ENCODE measurements around the gene CUL7. TPM values are rescaled to one million over a fixed set of nuclear protein-coding genes. Genes with fewer than 3 reads are reported as not detected.
A peak's percentile ranks its signal among the peaks of the same experiment; 100 is the strongest.
"Not testable (repeated sequence)": the region's sequence is repeated elsewhere in the genome, so short reads cannot be mapped to it uniquely, and the experiment has no call there.

The CUL7 gene
- total and polyA plus RNA-seq, 9 donors: 9.3 to 29.1 (median 21.6) TPM

DNA sequence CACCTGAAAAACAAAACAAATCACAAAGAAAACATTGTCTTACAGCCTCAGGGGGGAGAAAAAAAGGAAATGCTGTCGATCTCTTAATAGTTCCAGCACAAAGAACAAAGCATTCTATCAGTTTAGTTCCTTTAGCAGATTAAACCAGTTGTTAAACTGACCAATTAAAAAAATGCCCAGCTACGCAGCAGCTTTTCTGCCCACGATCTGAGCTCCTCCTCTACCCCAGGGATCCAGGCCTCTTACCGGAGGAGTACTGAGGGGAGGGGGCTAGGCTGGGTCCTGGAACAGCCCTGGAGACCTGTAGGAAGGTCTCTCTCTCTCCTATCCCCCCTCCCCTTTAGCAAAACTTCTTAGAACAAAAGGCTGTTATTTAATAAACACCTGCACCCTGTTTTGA is 35.8 kb upstream of the CUL7 start:
- WGBS, 3 donors: 32 to 37% (median 34%) methylated on average over 4 of the region's 4 CpGs
- Histone ChIP-seq H3K9me3 (no peaks in the 10 kb centered on the region), H3K27me3 (no peaks in the 10 kb centered on the region), H3K27ac (peak overlapping the region; percentile 62 to 76), H3K36me3 (no peaks in the 10 kb centered on the region), H3K4me3 (no peak overlapping the region), H3K4me1 (ENCODE audit: insufficient read depth) (peaks cover 5% of the 10 kb centered on the region)
- intact Hi-C loops (cut with DNase I): no loop called here
- DNase-seq: no peak
- no peak for TF ChIP-seq EP300 (IDR thresholded peaks at IDR 0.05)
- TF ChIP-seq POLR2A (IDR thresholded peaks at IDR 0.05): no peak

DNA sequence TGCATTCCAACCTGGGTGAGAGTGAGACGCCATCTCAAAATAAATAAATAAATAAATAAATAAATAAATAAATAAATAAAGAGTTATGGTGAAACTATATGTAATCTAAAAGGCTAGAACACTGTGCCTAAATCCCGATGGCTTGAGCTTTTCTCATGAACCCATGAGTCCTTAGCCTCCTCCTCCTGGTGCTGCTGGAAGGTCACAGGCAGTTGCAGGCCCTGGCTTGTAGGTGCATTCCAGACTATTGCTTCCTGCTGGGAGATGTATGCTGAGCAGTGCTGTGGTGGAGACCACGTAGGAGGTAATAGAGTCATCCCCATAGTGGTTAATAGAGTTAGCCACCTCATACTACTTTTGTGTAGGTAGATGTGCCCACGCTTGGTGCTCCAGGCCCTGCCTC is 35.0 kb upstream of the CUL7 start:
- Histone ChIP-seq H3K27ac (peak overlapping the region in 1 of 2 donors; percentile 76), H3K9me3 (no peaks in the 10 kb centered on the region), H3K36me3 (no peaks in the 10 kb centered on the region), H3K27me3 (no peaks in the 10 kb centered on the region), H3K4me3 (no peak overlapping the region), H3K4me1 (ENCODE audit: insufficient read depth) (peaks cover 5% of the 10 kb centered on the region)
- intact Hi-C loops (cut with DNase I): no loop called here
- TF ChIP-seq, protein P1, sequence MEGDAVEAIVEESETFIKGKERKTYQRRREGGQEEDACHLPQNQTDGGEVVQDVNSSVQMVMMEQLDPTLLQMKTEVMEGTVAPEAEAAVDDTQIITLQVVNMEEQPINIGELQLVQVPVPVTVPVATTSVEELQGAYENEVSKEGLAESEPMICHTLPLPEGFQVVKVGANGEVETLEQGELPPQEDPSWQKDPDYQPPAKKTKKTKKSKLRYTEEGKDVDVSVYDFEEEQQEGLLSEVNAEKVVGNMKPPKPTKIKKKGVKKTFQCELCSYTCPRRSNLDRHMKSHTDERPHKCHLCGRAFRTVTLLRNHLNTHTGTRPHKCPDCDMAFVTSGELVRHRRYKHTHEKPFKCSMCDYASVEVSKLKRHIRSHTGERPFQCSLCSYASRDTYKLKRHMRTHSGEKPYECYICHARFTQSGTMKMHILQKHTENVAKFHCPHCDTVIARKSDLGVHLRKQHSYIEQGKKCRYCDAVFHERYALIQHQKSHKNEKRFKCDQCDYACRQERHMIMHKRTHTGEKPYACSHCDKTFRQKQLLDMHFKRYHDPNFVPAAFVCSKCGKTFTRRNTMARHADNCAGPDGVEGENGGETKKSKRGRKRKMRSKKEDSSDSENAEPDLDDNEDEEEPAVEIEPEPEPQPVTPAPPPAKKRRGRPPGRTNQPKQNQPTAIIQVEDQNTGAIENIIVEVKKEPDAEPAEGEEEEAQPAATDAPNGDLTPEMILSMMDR (IDR thresholded peaks at IDR 0.05): no peak
- TF ChIP-seq EP300 (IDR thresholded peaks at IDR 0.05) (no peak), POLR2A (IDR thresholded peaks at IDR 0.05) (no peak)
- WGBS, 3 donors: 80 to 90% (median 84%) methylated on average over 4 of the region's 4 CpGs
- DNase-seq: no peak

DNA sequence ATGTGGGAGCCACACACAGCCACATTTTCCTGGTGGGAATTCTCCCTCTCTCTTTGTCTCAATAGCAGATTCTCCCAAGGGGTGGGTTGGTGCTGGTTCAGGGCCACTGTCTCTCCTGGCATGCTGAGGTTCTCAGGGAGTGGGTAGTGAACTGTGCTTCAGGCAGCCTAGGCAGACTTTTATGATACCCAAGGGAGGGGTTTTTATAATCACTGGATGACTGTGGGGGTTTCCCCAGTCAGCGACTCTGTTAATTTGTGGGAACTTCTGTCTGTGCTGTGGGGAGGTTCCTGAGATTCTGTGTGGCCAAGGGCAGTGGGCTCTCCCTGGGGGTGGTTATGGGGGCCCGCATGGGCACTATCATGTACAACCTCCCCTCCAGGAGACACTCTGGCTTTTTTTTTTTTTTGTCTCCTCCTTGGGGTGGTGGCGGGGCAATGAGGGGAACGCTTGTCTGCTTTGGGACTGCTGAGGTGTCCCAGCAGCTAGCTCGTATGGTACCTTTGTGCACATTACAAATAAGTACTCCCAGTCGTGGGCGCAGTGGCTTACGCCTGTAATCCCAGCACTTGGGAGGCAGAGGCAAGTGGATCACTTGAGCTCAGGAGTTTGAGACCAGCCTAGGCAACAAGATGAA is 32.5 kb upstream of the CUL7 start:
- TF ChIP-seq EP300 (IDR thresholded peaks at IDR 0.05) (no peak), POLR2A (IDR thresholded peaks at IDR 0.05) (no peak)
- TF ChIP-seq, protein P1 (IDR thresholded peaks at IDR 0.05): no peak
- whole genome bisulfite sequencing, 3 donors: 74 to 83% (median 79%) methylated on average over 8 of the region's 8 CpGs
- H3K4me1 ChIP-seq (ENCODE audit: insufficient read depth): peaks cover 12% of the 10 kb centered on the region
- intact Hi-C loops (cut with DNase I): no loop called here
- H3K27me3 ChIP-seq: no peaks in the 10 kb centered on the region
- no peak overlapping the region for H3K27ac ChIP-seq
- H3K36me3 ChIP-seq: no peaks in the 10 kb centered on the region
- DNase-seq: peak in 1 of 5 donors; percentile 26
- H3K9me3 ChIP-seq: no peaks in the 10 kb centered on the region
- no peak overlapping the region for H3K4me3 ChIP-seq

DNA sequence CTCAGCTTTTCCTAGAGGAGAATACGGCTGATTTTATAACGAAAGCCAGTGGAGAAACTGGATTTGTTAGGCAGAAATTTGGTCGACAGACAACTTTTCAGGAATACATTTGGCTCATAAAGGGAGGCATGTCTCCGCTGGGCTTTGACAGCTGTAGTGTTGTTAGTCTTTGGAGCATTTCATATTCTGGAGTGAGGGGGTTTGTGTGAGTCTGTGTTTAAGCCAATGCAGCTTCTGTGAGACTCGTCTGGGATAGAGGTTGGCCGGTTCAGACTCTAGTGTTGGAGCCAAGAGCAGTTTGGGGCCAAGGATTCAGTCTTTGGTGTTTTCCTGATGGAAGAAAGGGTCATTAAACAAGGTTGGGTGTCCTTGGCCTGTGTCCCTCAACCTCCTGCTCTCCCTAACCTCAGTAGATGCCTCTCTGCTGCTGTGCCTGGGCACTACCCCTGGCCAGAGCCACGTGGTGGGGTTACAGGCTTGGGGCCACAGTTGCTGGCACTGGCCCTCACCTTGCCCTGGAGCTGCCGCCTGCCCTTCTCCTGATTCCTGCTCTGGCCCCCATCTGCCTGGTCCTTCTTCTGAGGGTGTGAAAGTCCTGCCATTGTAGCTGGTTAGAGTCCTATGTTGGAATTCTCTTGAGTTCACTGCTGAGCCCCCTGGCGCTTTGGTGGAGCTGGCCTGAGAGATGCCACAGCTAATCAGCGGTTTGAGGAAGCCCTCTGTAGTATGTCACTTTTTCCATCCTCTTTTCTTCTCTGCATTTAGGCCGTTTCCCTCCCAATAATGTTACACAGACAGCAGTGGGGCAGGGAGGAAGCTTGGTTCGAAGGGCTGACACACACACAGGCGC is 29.4 kb upstream of the CUL7 start:
- intact Hi-C loops (cut with DNase I): no loop called here
- Histone ChIP-seq H3K27ac (peak overlapping the region in 1 of 2 donors; percentile 53), H3K27me3 (no peaks in the 10 kb centered on the region), H3K36me3 (no peaks in the 10 kb centered on the region), H3K4me1 (ENCODE audit: insufficient read depth) (peaks cover 11% of the 10 kb centered on the region), H3K9me3 (no peaks in the 10 kb centered on the region), H3K4me3 (no peak overlapping the region)
- TF ChIP-seq, protein P1 (IDR thresholded peaks at IDR 0.05): no peak
- no peak for TF ChIP-seq POLR2A (IDR thresholded peaks at IDR 0.05)
- TF ChIP-seq EP300 (IDR thresholded peaks at IDR 0.05): no peak
- peak in 4 of 5 donors; percentile 39 to 54 (median 46) for DNase-seq
- 35 to 49% (median 38%) methylated on average over 13 of the region's 13 CpGs for WGBS, 3 donors

DNA sequence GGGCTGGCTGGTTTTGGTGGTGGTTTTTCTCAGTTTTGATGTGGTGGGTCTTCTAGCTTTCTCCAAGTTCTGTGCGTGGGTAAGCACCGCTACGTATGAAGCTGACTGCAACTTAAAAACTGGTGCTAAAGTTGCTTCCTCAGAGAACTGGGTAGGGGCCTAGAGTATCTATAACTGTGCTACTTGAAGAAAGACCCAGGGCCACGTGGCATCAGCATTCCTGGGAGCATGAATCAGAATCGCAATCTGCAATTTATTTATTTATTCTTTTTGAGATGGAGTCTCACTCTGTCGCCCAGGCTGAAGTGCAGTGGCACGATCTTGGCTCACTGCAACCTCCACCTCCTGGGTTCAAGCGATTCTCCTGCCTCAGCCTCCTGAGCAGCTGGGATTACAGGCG is 28.3 kb upstream of the CUL7 start:
- H3K27me3 ChIP-seq; intact Hi-C loops (cut with DNase I); H3K36me3 ChIP-seq; H3K9me3 ChIP-seq; H3K4me3 ChIP-seq: not testable (repeated sequence)
- H3K4me1 ChIP-seq (ENCODE audit: insufficient read depth): peaks cover 18% of the 10 kb centered on the region
- peak in 1 of 5 donors; percentile 17 for DNase-seq
- H3K27ac ChIP-seq: peak overlapping the region in 1 of 2 donors; percentile 10
- WGBS, 3 donors: 75 to 90% (median 79%) methylated on average over 9 of the region's 9 CpGs
